Measurements from ENCODE around the gene SEPTIN1. TPM values are rescaled to one million over a fixed set of nuclear protein-coding genes. Genes with fewer than 3 reads are reported as not detected.
A peak's percentile ranks its signal among the peaks of the same experiment; 100 is the strongest.

The SEPTIN1 gene
- total and polyA plus RNA-seq, 2 of the 13 experiments (the other 11 are each of a cell fraction or from before 2014, with no cell fraction given) = 0.18 to 0.67 TPM

DNA sequence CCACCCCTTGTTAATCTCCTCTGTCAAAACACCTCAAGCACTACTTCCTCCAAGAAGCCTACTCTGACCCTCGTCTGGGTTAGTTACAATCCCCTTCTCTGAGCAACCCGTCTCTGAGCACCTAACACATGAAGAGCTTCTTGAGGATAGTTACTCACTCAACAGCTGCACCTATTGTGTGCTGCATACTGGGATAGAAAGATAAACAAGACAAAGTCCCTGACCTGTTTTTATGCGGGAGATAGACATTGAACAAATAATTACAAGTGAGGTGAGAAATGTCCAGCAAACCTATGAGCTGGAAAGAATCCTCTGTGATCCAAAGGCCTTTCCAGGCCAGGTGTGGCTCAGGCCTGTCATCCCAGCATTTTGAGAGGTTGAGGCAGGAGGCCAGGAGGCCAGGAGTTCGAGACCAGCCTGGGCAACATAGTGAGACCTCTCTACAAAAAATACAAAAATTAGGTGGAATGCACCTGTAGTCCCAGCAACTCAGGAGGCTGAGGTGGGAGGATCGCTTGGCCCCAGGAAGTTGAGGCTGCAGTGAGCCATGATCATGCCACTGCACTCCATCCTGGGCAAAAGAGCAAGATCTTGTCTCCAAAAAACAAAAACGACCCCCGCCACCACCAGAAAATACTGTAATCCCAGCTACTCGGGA is 19.5 kb upstream of the SEPTIN1 start (continued):
- TF ChIP-seq, protein P1, sequence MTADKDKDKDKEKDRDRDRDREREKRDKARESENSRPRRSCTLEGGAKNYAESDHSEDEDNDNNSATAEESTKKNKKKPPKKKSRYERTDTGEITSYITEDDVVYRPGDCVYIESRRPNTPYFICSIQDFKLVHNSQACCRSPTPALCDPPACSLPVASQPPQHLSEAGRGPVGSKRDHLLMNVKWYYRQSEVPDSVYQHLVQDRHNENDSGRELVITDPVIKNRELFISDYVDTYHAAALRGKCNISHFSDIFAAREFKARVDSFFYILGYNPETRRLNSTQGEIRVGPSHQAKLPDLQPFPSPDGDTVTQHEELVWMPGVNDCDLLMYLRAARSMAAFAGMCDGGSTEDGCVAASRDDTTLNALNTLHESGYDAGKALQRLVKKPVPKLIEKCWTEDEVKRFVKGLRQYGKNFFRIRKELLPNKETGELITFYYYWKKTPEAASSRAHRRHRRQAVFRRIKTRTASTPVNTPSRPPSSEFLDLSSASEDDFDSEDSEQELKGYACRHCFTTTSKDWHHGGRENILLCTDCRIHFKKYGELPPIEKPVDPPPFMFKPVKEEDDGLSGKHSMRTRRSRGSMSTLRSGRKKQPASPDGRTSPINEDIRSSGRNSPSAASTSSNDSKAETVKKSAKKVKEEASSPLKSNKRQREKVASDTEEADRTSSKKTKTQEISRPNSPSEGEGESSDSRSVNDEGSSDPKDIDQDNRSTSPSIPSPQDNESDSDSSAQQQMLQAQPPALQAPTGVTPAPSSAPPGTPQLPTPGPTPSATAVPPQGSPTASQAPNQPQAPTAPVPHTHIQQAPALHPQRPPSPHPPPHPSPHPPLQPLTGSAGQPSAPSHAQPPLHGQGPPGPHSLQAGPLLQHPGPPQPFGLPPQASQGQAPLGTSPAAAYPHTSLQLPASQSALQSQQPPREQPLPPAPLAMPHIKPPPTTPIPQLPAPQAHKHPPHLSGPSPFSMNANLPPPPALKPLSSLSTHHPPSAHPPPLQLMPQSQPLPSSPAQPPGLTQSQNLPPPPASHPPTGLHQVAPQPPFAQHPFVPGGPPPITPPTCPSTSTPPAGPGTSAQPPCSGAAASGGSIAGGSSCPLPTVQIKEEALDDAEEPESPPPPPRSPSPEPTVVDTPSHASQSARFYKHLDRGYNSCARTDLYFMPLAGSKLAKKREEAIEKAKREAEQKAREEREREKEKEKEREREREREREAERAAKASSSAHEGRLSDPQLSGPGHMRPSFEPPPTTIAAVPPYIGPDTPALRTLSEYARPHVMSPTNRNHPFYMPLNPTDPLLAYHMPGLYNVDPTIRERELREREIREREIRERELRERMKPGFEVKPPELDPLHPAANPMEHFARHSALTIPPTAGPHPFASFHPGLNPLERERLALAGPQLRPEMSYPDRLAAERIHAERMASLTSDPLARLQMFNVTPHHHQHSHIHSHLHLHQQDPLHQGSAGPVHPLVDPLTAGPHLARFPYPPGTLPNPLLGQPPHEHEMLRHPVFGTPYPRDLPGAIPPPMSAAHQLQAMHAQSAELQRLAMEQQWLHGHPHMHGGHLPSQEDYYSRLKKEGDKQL (CRISPR knock-in tag; IDR thresholded peaks at IDR 0.05; ENCODE audit: low read depth) = 0 out of 2 replicates have a peak, but pooled peaks have one; percentile 47
- TF ChIP-seq, protein P2, sequence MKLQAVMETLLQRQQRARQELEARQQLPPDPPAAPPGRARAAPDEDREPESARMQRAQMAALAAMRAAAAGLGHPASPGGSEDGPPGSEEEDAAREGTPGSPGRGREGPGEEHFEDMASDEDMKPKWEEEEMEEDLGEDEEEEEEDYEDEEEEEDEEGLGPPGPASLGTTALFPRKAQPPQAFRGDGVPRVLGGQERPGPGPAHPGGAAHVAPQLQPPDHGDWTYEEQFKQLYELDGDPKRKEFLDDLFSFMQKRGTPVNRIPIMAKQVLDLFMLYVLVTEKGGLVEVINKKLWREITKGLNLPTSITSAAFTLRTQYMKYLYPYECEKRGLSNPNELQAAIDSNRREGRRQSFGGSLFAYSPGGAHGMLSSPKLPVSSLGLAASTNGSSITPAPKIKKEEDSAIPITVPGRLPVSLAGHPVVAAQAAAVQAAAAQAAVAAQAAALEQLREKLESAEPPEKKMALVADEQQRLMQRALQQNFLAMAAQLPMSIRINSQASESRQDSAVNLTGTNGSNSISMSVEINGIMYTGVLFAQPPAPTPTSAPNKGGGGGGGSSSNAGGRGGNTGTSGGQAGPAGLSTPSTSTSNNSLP (IDR thresholded peaks at IDR 0.05; ENCODE audit: low read depth, low read length) = peak; percentile 90
- TF ChIP-seq GATAD2A (CRISPR knock-in tag; IDR thresholded peaks at IDR 0.05) (peak; percentile 91), AHDC1 (CRISPR knock-in tag; IDR thresholded peaks at IDR 0.05; ENCODE audit: borderline replicate concordance) (peak; percentile 82; the same call in 1 of the 2 replicates), SAFB2 (CRISPR knock-in tag; IDR thresholded peaks at IDR 0.05; ENCODE audit: borderline replicate concordance, low read depth) (no peak), NFRKB (IDR thresholded peaks at IDR 0.05) (no peak), BORCS8-MEF2B (CRISPR knock-in tag; IDR thresholded peaks at IDR 0.05) (peak; percentile 37; the same call in 1 of the 2 replicates), ZNF205 (CRISPR knock-in tag; IDR thresholded peaks at IDR 0.05) (peak; percentile 70; the same call in 1 of the 2 replicates), ZNF468 (CRISPR knock-in tag; IDR thresholded peaks at IDR 0.05) (no peak), RARG (CRISPR knock-in tag; IDR thresholded peaks at IDR 0.05; ENCODE audit: low read depth) (no peak), EHMT2 (IDR thresholded peaks at IDR 0.05; ENCODE audit: borderline replicate concordance, low read depth, low read length) (no peak), ZNF446 (CRISPR knock-in tag; IDR thresholded peaks at IDR 0.05) (no peak), ZNF230 (CRISPR knock-in tag; IDR thresholded peaks at IDR 0.05) (peak; percentile 66; the same call in 1 of the 2 replicates), LCORL (IDR thresholded peaks at IDR 0.05) (no peak), LCORL (CRISPR knock-in tag; IDR thresholded peaks at IDR 0.05) (peak; percentile 82)
- TF ChIP-seq, protein P3, sequence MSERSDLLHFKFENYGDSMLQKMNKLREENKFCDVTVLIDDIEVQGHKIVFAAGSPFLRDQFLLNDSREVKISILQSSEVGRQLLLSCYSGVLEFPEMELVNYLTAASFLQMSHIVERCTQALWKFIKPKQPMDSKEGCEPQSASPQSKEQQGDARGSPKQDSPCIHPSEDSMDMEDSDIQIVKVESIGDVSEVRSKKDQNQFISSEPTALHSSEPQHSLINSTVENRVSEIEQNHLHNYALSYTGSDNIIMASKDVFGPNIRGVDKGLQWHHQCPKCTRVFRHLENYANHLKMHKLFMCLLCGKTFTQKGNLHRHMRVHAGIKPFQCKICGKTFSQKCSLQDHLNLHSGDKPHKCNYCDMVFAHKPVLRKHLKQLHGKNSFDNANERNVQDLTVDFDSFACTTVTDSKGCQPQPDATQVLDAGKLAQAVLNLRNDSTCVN (CRISPR knock-in tag; IDR thresholded peaks at IDR 0.05; ENCODE audit: borderline replicate concordance) = no peak
